Smooth muscle cell (in vitro differentiated cells): ENCODE results near the gene R3HDM2. TPM values are rescaled to one million over a fixed set of nuclear protein-coding genes. Genes with fewer than 3 reads are reported as not detected.

ENCODE experiments used
- DNase-seq: peaks from one replicate; lab custom pipeline; 2025; ENCODE audit not compliant: unreplicated experiment; lab: John Stamatoyannopoulos, UW
- H2AFZ ChIP-seq: fragments of 200-600 bp; sonication (generic); 2 replicates; pipeline ENCODE4 v1.6.0; 2016; ENCODE audit warnings: antibody characterized with exemption, low read depth, mild to moderate bottlenecking
- H3F3A ChIP-seq: fragments of 200-600 bp; sonication (generic); 2 replicates; pipeline ENCODE4 v1.6.0; 2017; ENCODE audit warnings: antibody characterized with exemption, low read depth
- H3K27ac ChIP-seq: fragments of 200-600 bp; sonication (generic); 2 replicates; pipeline ENCODE4 v1.5.1; 2016; ENCODE audit warnings: low read depth, mild to moderate bottlenecking
- H3K27me3 ChIP-seq: fragments of 200-600 bp; sonication (generic); 2 replicates; pipeline ENCODE4 v1.6.1; 2016; ENCODE audit warnings: low read depth, mild to moderate bottlenecking
- H3K36me3 ChIP-seq: fragments of 200-600 bp; sonication (generic); 2 replicates; pipeline ENCODE4 v1.5.1; 2016; ENCODE audit warnings: low read depth
- H3K4me1 ChIP-seq: fragments of 200-600 bp; sonication (generic); 2 replicates; pipeline ENCODE4 v1.5.1; 2016; ENCODE audit warnings: low read depth
- H3K4me2 ChIP-seq: fragments of 200-600 bp; sonication (generic); 2 replicates; pipeline ENCODE4 v1.6.0; 2016; ENCODE audit warnings: mild to moderate bottlenecking
- H3K4me3 ChIP-seq: fragments of 200-600 bp; sonication (generic); 2 replicates; pipeline ENCODE4 v1.5.1; 2016; ENCODE audit warnings: mild to moderate bottlenecking
- H3K79me2 ChIP-seq: fragments of 200-600 bp; sonication (generic); 2 replicates; pipeline ENCODE4 v1.6.0; 2016; ENCODE audit warnings: low read depth, mild to moderate bottlenecking
- H3K9ac ChIP-seq: fragments of 200-600 bp; sonication (generic); 2 replicates; pipeline ENCODE4 v1.6.0; 2016; ENCODE audit warnings: low read depth
- H3K9me3 ChIP-seq: fragments of 200-600 bp; sonication (generic); replicated peaks from 2 replicates; pipeline ENCODE4 v1.5.1; 2016; ENCODE audit warnings: low read depth
- H4K20me1 ChIP-seq: fragments of 200-600 bp; sonication (generic); 2 replicates; pipeline ENCODE4 v1.6.0; 2016; ENCODE audit warnings: low read depth
- CTCF ChIP-seq: fragments of 200-600 bp; sonication (generic); IDR thresholded peaks from 2 replicates; pipeline ENCODE4 v1.5.1; 2017; ENCODE audit warnings: borderline replicate concordance, mild to moderate bottlenecking, antibody characterized with exemption; ENCODE audit not compliant: insufficient read depth, poor library complexity, severe bottlenecking
- WGBS: methylation state at CpG from one replicate; pipeline ENCODE4 v1.1.7; 2016; ENCODE audit warnings: low lambda C conversion rate; 5-methylcytosine and 5-hydroxymethylcytosine counted together
- polyA plus RNA-seq: library from polyadenylated mRNA; unstranded; fragments of >200 nt; fragmentation: Nextera tagmentation; extraction: Ambion mirVana; gene quantifications from 2 replicates; pipeline ENCODE4 v1.2.1, GENCODE V29; 2016
- total RNA-seq: library from RNA; depleted of rRNA; stranded (reverse); fragments of >200 nt; gene quantifications from 2 replicates; pipeline ENCODE4 v1.2.3, GENCODE V29; 2014

Gene R3HDM2
- total and polyA plus RNA-seq, 2 experiments from 2014 or later, result 12.2 to 16.0 TPM

- no peak for TF ChIP-seq CTCF
- no peak for DNase-seq
- H3K79me2 ChIP-seq, result peaks cover 17% of the 10 kb centered on the region
- no peak overlapping the region for H3K4me3 ChIP-seq
- peaks cover 21% of the 10 kb centered on the region for H4K20me1 ChIP-seq
- H3F3A ChIP-seq, result no peaks in the 10 kb centered on the region
- H3K27me3 ChIP-seq, result no peaks in the 10 kb centered on the region
- H3K4me1 ChIP-seq, result no peaks in the 10 kb centered on the region
- H3K9me3 ChIP-seq, result no peaks in the 10 kb centered on the region
- WGBS, result 95% methylated on average over 2 of the region's 2 CpGs
- H2AFZ ChIP-seq, result no peak overlapping the region
- H3K36me3 ChIP-seq, result no peaks in the 10 kb centered on the region
- no peak overlapping the region for H3K4me2 ChIP-seq
- no peak overlapping the region for H3K9ac ChIP-seq
- H3K27ac ChIP-seq, result no peak overlapping the region
Measured at GRCh38 chr12:57397441-57397840, 33.4 kb downstream of the R3HDM2 start.

GRCh38 chr12:57395121-57395520 is 35.7 kb downstream of the R3HDM2 start:
- H3K4me3 ChIP-seq, result no peak overlapping the region
- no peak overlapping the region for H2AFZ ChIP-seq
- no peaks in the 10 kb centered on the region for H3K36me3 ChIP-seq
- no peak for TF ChIP-seq CTCF
- H3K79me2 ChIP-seq, result peaks cover 11% of the 10 kb centered on the region
- no peak for DNase-seq
- WGBS, result 98% methylated on average over 18 of the region's 18 CpGs
- H3K27me3 ChIP-seq, result no peaks in the 10 kb centered on the region
- peaks cover under 1% of the 10 kb centered on the region for H3K4me1 ChIP-seq
- H4K20me1 ChIP-seq, result peaks cover 6% of the 10 kb centered on the region
- no peaks in the 10 kb centered on the region for H3K9me3 ChIP-seq
- no peaks in the 10 kb centered on the region for H3F3A ChIP-seq
- no peak overlapping the region for H3K9ac ChIP-seq
- no peak overlapping the region for H3K27ac ChIP-seq
- H3K4me2 ChIP-seq, result no peak overlapping the region

GRCh38 chr12:57390174-57390573 is 40.7 kb downstream of the R3HDM2 start:
- no peak for DNase-seq
- no peaks in the 10 kb centered on the region for H3F3A ChIP-seq
- no peak overlapping the region for H2AFZ ChIP-seq
- TF ChIP-seq CTCF, result no peak
- H3K4me3 ChIP-seq, result no peak overlapping the region
- peaks cover 13% of the 10 kb centered on the region for H3K4me1 ChIP-seq
- H3K36me3 ChIP-seq, result no peaks in the 10 kb centered on the region
- H3K27ac ChIP-seq, result peak overlapping the region; percentile 66
- peaks cover 5% of the 10 kb centered on the region for H3K79me2 ChIP-seq
- no peaks in the 10 kb centered on the region for H3K27me3 ChIP-seq
- H3K9me3 ChIP-seq, result no peaks in the 10 kb centered on the region
- H4K20me1 ChIP-seq, result no peaks in the 10 kb centered on the region
- no peak overlapping the region for H3K9ac ChIP-seq
- no peak overlapping the region for H3K4me2 ChIP-seq
- 98% methylated on average over 2 of the region's 2 CpGs for WGBS

DNA sequence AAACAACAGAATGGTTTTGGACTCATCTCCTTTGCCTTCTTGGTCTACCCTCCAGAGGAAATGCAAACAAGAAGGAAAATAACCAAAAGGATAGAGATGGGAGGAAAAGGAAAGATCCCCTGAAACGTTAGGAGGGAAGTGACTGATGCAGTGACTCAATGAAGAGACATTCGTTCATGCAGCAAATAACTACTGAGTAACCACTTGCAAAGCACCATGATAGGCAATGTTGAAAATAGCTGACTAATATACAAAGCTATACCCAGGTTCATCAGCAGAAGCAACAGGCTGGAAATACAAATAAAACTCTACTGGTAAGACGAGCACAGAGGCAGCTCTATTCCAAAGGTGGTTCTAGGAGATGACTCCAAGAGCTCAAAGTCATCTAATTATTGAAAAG is 41.8 kb downstream of the R3HDM2 start:
- Histone ChIP-seq H3K27me3 (no peaks in the 10 kb centered on the region), H3K9ac (no peak overlapping the region), H3K9me3 (no peaks in the 10 kb centered on the region), H2AFZ (no peak overlapping the region), H3K36me3 (no peaks in the 10 kb centered on the region), H3F3A (no peaks in the 10 kb centered on the region), H3K4me3 (no peak overlapping the region), H3K27ac (peak overlapping the region; percentile 66), H3K4me1 (peaks cover 13% of the 10 kb centered on the region), H3K4me2 (peak overlapping the region; percentile 69), H4K20me1 (no peaks in the 10 kb centered on the region), H3K79me2 (peaks cover 5% of the 10 kb centered on the region)
- DNase-seq, result no peak
- no peak for TF ChIP-seq CTCF
- 20% methylated on average over 3 of the region's 3 CpGs for WGBS
